Loucy (cell line): ENCODE measurements around the gene ASL.

Source experiments
- H2AFZ ChIP-seq: fragments of 200-600 bp; sonication (generic); 2 replicates; pipeline ENCODE4 v1.6.0; 2016; ENCODE audit warnings: antibody characterized with exemption, mild to moderate bottlenecking, low read length, moderate library complexity
- H3F3A ChIP-seq: fragments of 200-600 bp; 2 replicates; pipeline ENCODE4 v1.6.0; 2016; ENCODE audit warnings: antibody characterized with exemption, low read depth, mild to moderate bottlenecking
- H3K27me3 ChIP-seq: fragments of 200-600 bp; sonication (generic); 2 replicates; pipeline ENCODE4 v1.6.1; 2014; ENCODE audit warnings: low read length, mild to moderate bottlenecking; ENCODE audit not compliant: insufficient read depth, poor library complexity, severe bottlenecking
- H3K36me3 ChIP-seq: fragments of 200-600 bp; sonication (generic); 2 replicates; pipeline ENCODE4 v1.6.1; 2016; ENCODE audit warnings: low read length; ENCODE audit not compliant: insufficient read depth
- H3K4me1 ChIP-seq: fragments of 200-600 bp; sonication (generic); 2 replicates; pipeline ENCODE4 v1.5.1; 2014; ENCODE audit warnings: low read length, mild to moderate bottlenecking; ENCODE audit not compliant: insufficient read depth, poor library complexity, severe bottlenecking
- H3K4me2 ChIP-seq: fragments of 200-600 bp; sonication (generic); 2 replicates; pipeline ENCODE4 v1.6.0; 2014; ENCODE audit warnings: antibody characterized with exemption, low read length, low read depth, mild to moderate bottlenecking; ENCODE audit not compliant: poor library complexity, severe bottlenecking
- H3K4me3 ChIP-seq: fragments of 200-600 bp; sonication (generic); 2 replicates; pipeline ENCODE4 v1.5.1; 2014; ENCODE audit warnings: low read length, mild to moderate bottlenecking, mixed read lengths; ENCODE audit not compliant: poor library complexity, severe bottlenecking
- H3K79me2 ChIP-seq: fragments of 200-600 bp; sonication (generic); 2 replicates; pipeline ENCODE4 v1.6.1; 2014; ENCODE audit warnings: low read length; ENCODE audit not compliant: insufficient read depth
- H3K9ac ChIP-seq: fragments of 200-600 bp; sonication (generic); 2 replicates; pipeline ENCODE4 v1.6.0; 2014; ENCODE audit warnings: mild to moderate bottlenecking, low read depth, low read length, moderate library complexity; ENCODE audit not compliant: poor library complexity, severe bottlenecking
- H3K9me2 ChIP-seq: fragments of 200-600 bp; sonication (generic); replicated peaks from 2 replicates; pipeline ENCODE4 v1.6.1; 2016; ENCODE audit warnings: low read depth, low read length, mixed read lengths
- H3K9me3 ChIP-seq: fragments of 200-600 bp; sonication (generic); 2 replicates; pipeline ENCODE4 v1.6.1; 2014; ENCODE audit warnings: mild to moderate bottlenecking, antibody characterized with exemption, low read length, low read depth; ENCODE audit not compliant: insufficient read depth
- H4K20me1 ChIP-seq: fragments of 200-600 bp; sonication (generic); 2 replicates; pipeline ENCODE4 v1.6.0; 2014; ENCODE audit warnings: antibody characterized with exemption, low read length, mild to moderate bottlenecking; ENCODE audit not compliant: insufficient read depth, poor library complexity, severe bottlenecking
- CTCF ChIP-seq: fragments of 200-600 bp; sonication (generic); conservative IDR thresholded peaks from 2 replicates; pipeline ENCODE4 v1.5.1; 2014; ENCODE audit warnings: mild to moderate bottlenecking, antibody characterized with exemption, low read length
- EZH2phosphoT487 ChIP-seq: fragments of 200-600 bp; IDR thresholded peaks from 2 replicates; pipeline ENCODE4 v1.6.1; 2018; ENCODE audit warnings: antibody characterized with exemption, mild to moderate bottlenecking, moderate library complexity, borderline replicate concordance

The ASL gene

GRCh38 chr7:66050337-66050957, 25.2 kb upstream of the ASL start:
- H3K4me3 ChIP-seq = no peak overlapping the region
- no peaks in the 10 kb centered on the region for H3K79me2 ChIP-seq
- H3K9me3 ChIP-seq = no peaks in the 10 kb centered on the region
- H3K9me2 ChIP-seq = no peaks in the 10 kb centered on the region
- no peaks in the 10 kb centered on the region for H3F3A ChIP-seq
- no peak overlapping the region for H2AFZ ChIP-seq
- no peak for TF ChIP-seq EZH2phosphoT487
- TF ChIP-seq CTCF = no peak
- no peaks in the 10 kb centered on the region for H4K20me1 ChIP-seq
- no peak overlapping the region for H3K4me2 ChIP-seq
- H3K9ac ChIP-seq = no peak overlapping the region
- no peaks in the 10 kb centered on the region for H3K36me3 ChIP-seq
- no peaks in the 10 kb centered on the region for H3K27me3 ChIP-seq
- H3K4me1 ChIP-seq = no peaks in the 10 kb centered on the region

- no peak for TF ChIP-seq CTCF
- no peak for TF ChIP-seq EZH2phosphoT487
- no peak overlapping the region for H3K9ac ChIP-seq
- no peak overlapping the region for H2AFZ ChIP-seq
- H3K4me2 ChIP-seq = no peak overlapping the region
- no peaks in the 10 kb centered on the region for H3K9me2 ChIP-seq
- H3F3A ChIP-seq = no peaks in the 10 kb centered on the region
- no peaks in the 10 kb centered on the region for H3K79me2 ChIP-seq
- H3K27me3 ChIP-seq = no peaks in the 10 kb centered on the region
- H3K4me3 ChIP-seq = no peak overlapping the region
- no peaks in the 10 kb centered on the region for H3K36me3 ChIP-seq
- no peaks in the 10 kb centered on the region for H3K4me1 ChIP-seq
- no peaks in the 10 kb centered on the region for H3K9me3 ChIP-seq
- no peaks in the 10 kb centered on the region for H4K20me1 ChIP-seq
Observed at GRCh38 chr7:66050990-66051448, 24.6 kb upstream of the ASL start.

- H3K4me1 ChIP-seq = no peaks in the 10 kb centered on the region
- H3F3A ChIP-seq = no peaks in the 10 kb centered on the region
- no peaks in the 10 kb centered on the region for H3K9me2 ChIP-seq
- no peak for TF ChIP-seq EZH2phosphoT487
- TF ChIP-seq CTCF = no peak
- H3K79me2 ChIP-seq = no peaks in the 10 kb centered on the region
- H3K9ac ChIP-seq = no peak overlapping the region
- H3K9me3 ChIP-seq = no peaks in the 10 kb centered on the region
- H3K4me3 ChIP-seq = no peak overlapping the region
- no peaks in the 10 kb centered on the region for H3K36me3 ChIP-seq
- H3K27me3 ChIP-seq = no peaks in the 10 kb centered on the region
- no peak overlapping the region for H2AFZ ChIP-seq
- no peaks in the 10 kb centered on the region for H4K20me1 ChIP-seq
- no peak overlapping the region for H3K4me2 ChIP-seq
Observed at GRCh38 chr7:66052447-66052846, 23.2 kb upstream of the ASL start.
